Upper lobe of right lung (tissue), 1 donor: ENCODE results near the gene SCAMP4. TPM values are rescaled to one million over a fixed set of nuclear protein-coding genes. Genes with fewer than 3 reads are reported as not detected.

Experiments
- ATAC-seq: fragments of 200-7000 bp; cut with Tn5 transposase; one replicate; pipeline ENCODE4 v1.9.1; 2020; ENCODE audit warnings: mild to moderate bottlenecking, moderate library complexity
- DNase-seq: peaks from one replicate; pipeline ENCODE4 v3.0.0-alpha.2; 2020
- H3K27ac ChIP-seq: fragments of 200-600 bp; one replicate; pipeline ENCODE4 v1.8.0; 2022
- H3K27me3 ChIP-seq: fragments of 200-600 bp; one replicate; pipeline ENCODE4 v1.8.0; 2022; ENCODE audit warnings: mild to moderate bottlenecking
- H3K36me3 ChIP-seq: fragments of 200-600 bp; one replicate; pipeline ENCODE4 v1.8.0; 2022
- H3K4me1 ChIP-seq: fragments of 200-600 bp; one replicate; pipeline ENCODE4 v1.8.0; 2022
- H3K4me3 ChIP-seq: fragments of 200-600 bp; one replicate; pipeline ENCODE4 v1.8.0; 2022; ENCODE audit warnings: mild to moderate bottlenecking
- H3K9me3 ChIP-seq: fragments of 200-600 bp; one replicate; pipeline ENCODE4 v1.8.0; 2022
- intact Hi-C: fragments of 100-400 bp; cut with DNase I; formaldehyde crosslinking; loops from one replicate; pipeline ENCODE4 v1.11.0; 2022
- long read RNA-seq: library from polyadenylated mRNA; unstranded; transcript quantifications from one replicate; pipeline ENCODE4 v2.0.0, GENCODE V29; 2021
- total RNA-seq: library from RNA; stranded (reverse); fragmentation: NEBNext Ultra II Directional; extraction: Animal tissue kit (Norgen Biotek cat#: 25700); gene quantifications from one replicate; pipeline ENCODE4 v1.2.1, GENCODE V29; 2021
- TF ChIP-seq, protein P1 (sequence below): fragments of 200-600 bp; IDR thresholded peaks from one replicate; pipeline ENCODE4 v1.8.0; 2022; ENCODE audit warnings: antibody characterized with exemption
- donor health status: DM: no; HTN: yes; CAD: no; lungs with severe emphysema.

Gene SCAMP4, protein sequence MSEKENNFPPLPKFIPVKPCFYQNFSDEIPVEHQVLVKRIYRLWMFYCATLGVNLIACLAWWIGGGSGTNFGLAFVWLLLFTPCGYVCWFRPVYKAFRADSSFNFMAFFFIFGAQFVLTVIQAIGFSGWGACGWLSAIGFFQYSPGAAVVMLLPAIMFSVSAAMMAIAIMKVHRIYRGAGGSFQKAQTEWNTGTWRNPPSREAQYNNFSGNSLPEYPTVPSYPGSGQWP
- total RNA-seq = 73.2 TPM
- long read RNA-seq, transcript SCAMP4-201 (7 exons, 2,684 nt) = major isoform, 72 of 91 reads
- long read RNA-seq, partial matches to known transcripts = 12 of 91 reads
- long read RNA-seq, other reads (novel, unspliced or antisense) = 3 of 91 reads

DNA sequence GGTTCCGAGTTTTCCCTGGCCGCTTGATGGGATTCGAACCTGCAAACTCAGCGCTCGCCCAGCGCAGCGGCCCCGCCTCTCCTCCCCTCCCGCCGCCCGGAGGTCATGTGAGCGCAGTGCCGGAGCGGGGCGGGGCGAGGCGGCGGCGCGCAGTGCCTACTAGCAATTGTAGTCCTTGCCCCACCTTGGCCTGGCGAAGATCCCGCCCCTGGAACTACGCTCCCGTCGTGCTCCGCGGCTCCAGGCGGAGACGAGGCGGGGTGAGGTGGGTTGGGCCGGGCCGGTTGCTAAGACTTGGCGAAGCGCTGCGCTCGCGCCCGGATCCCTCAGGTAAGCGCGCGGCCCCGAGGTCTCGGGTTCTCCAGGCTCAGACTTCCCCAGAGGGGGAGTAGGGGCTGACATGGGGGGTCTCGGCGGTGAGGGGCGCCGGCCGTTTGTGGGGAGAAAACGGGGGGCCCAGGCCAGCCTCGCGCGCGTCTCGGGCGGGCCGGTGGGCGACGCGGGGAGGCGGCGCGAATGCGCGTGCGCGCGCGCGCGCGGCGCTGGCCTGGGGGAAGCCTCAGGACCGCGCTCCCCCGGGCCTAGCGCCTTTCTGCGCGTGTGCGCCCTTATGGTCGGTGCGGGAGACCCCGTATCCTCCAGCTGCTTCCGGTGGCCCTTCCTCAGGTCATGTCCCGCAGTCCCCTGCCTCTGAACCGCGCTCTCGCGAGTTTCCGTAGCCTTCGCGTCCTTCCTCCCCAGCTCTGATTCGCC, at the start of gene SCAMP4, which contains the start of gene ADAT3:
Gene SCAMP4 (plus strand): TSS at position 290 of the 753 bp plus-strand sequence. CDS start 9,621 bp downstream, outside the sequence.
Gene ADAT3 (plus strand): TSS at position 290 of the 753 bp plus-strand sequence. CDS start 6,649 bp downstream, outside the sequence.
- Histone ChIP-seq H3K27me3 (no peaks in the 10 kb centered on the region), H3K4me3 (peak within 1 kb of the TSS; percentile 63), H3K27ac (peak within 1 kb of the TSS; percentile 71), H3K9me3 (no peaks in the 10 kb centered on the region), H3K36me3 (no peaks in the 10 kb centered on the region), H3K4me1 (peaks cover 27% of the 10 kb centered on the region)
- DNase-seq (peak; percentile 100), ATAC-seq (peak; percentile 95)
- intact Hi-C loops = no loop called here
- TF ChIP-seq, protein P1, sequence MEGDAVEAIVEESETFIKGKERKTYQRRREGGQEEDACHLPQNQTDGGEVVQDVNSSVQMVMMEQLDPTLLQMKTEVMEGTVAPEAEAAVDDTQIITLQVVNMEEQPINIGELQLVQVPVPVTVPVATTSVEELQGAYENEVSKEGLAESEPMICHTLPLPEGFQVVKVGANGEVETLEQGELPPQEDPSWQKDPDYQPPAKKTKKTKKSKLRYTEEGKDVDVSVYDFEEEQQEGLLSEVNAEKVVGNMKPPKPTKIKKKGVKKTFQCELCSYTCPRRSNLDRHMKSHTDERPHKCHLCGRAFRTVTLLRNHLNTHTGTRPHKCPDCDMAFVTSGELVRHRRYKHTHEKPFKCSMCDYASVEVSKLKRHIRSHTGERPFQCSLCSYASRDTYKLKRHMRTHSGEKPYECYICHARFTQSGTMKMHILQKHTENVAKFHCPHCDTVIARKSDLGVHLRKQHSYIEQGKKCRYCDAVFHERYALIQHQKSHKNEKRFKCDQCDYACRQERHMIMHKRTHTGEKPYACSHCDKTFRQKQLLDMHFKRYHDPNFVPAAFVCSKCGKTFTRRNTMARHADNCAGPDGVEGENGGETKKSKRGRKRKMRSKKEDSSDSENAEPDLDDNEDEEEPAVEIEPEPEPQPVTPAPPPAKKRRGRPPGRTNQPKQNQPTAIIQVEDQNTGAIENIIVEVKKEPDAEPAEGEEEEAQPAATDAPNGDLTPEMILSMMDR = no peak

DNA sequence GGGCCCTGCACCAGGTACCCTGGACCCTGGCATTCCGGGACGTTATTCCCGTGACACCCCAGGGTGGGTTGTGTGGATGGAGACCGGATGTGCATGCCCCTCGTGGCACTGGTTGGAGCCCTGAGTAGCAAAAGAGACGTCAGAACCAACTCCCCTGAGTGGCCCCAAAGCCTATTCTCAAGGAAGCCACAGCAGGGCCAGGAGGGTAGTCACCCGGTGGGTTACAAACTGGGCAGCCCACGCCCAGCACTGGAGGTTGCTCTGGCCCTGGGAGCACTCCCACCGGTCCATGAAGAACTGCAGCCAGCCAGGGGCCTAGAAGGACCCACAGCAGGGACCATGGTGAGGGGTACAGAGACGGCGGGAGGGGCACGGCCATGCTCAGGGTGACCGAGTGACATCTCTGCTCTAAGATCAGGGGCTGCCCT, 49.4 kb upstream of the SCAMP4 start:
- intact Hi-C loops = no loop called here
- H3K4me1 ChIP-seq = peaks cover 79% of the 10 kb centered on the region
- no peaks in the 10 kb centered on the region for H3K36me3 ChIP-seq
- H3K9me3 ChIP-seq = no peaks in the 10 kb centered on the region
- H3K27me3 ChIP-seq = no peaks in the 10 kb centered on the region
- peak overlapping the region; percentile 94 for H3K27ac ChIP-seq
- peak overlapping the region; percentile 51 for H3K4me3 ChIP-seq
- no peak for DNase-seq
- TF ChIP-seq, protein P1 = no peak
- ATAC-seq = no peak

- intact Hi-C loops = no loop called here
- TF ChIP-seq, protein P1 = no peak
- Histone ChIP-seq H3K36me3 (no peaks in the 10 kb centered on the region), H3K4me3 (peak overlapping the region; percentile 51), H3K27me3 (no peaks in the 10 kb centered on the region), H3K4me1 (peaks cover 82% of the 10 kb centered on the region), H3K27ac (peak overlapping the region; percentile 94), H3K9me3 (no peaks in the 10 kb centered on the region)
- DNase-seq (no peak), ATAC-seq (no peak)
Measured at GRCh38 chr19:1856345-1856697, 48.9 kb upstream of the SCAMP4 start.

- H3K4me3 ChIP-seq = peak overlapping the region; percentile 51
- peaks cover 89% of the 10 kb centered on the region for H3K4me1 ChIP-seq
Measured at GRCh38 chr19:1856698-1857603, 48.2 kb upstream of the SCAMP4 start.

More at GRCh38 chr19:1856698-1857603, 48.2 kb upstream of the SCAMP4 start:
- Histone ChIP-seq H3K27me3 (no peaks in the 10 kb centered on the region), H3K9me3 (no peaks in the 10 kb centered on the region), H3K27ac (peak overlapping the region; percentile 94), H3K36me3 (no peaks in the 10 kb centered on the region)
- ATAC-seq (peak; percentile 63), DNase-seq (peak; percentile 92)
- intact Hi-C loops = no loop called here
- TF ChIP-seq, protein P1 = no peak
